ENCODE measurements around the gene APMAP.

Gene APMAP

GRCh38 chr20:25021336-25021735 is 28.8 kb upstream of the APMAP start:
- peaks cover 8% of the 10 kb centered on the region; the same call in 1 of the 2 replicates for H3K4me1 ChIP-seq (ENCODE audit: insufficient read depth, low read length)
- H3K9ac ChIP-seq (ENCODE audit: low read depth, low read length), result no peak overlapping the region
- no peaks in the 10 kb centered on the region for H3K9me3 ChIP-seq (ENCODE audit: insufficient read depth, low read depth, low read length)
- no peaks in the 10 kb centered on the region for H3K27me3 ChIP-seq (ENCODE audit: insufficient read depth, low read length)
- H3K4me3 ChIP-seq (ENCODE audit: low read length), result no peak overlapping the region
- no peak overlapping the region for H3K27ac ChIP-seq (ENCODE audit: low read length)
- H3K36me3 ChIP-seq (ENCODE audit: insufficient read depth, low read depth, low read length), result no peaks in the 10 kb centered on the region

GRCh38 chr20:25020901-25021301 is 28.4 kb upstream of the APMAP start:
- no peaks in the 10 kb centered on the region for H3K27me3 ChIP-seq (ENCODE audit: insufficient read depth, low read length)
- no peaks in the 10 kb centered on the region for H3K9me3 ChIP-seq (ENCODE audit: insufficient read depth, low read depth, low read length)
- no peak overlapping the region for H3K9ac ChIP-seq (ENCODE audit: low read depth, low read length)
- H3K4me1 ChIP-seq (ENCODE audit: insufficient read depth, low read length), result peaks cover 8% of the 10 kb centered on the region; the same call in 1 of the 2 replicates
- no peak overlapping the region for H3K27ac ChIP-seq (ENCODE audit: low read length)
- no peak overlapping the region for H3K4me3 ChIP-seq (ENCODE audit: low read length)
- no peaks in the 10 kb centered on the region for H3K36me3 ChIP-seq (ENCODE audit: insufficient read depth, low read depth, low read length)

- no peak overlapping the region for H3K27ac ChIP-seq (ENCODE audit: low read length)
- no peaks in the 10 kb centered on the region for H3K27me3 ChIP-seq (ENCODE audit: insufficient read depth, low read length)
- H3K4me3 ChIP-seq (ENCODE audit: low read length), result no peak overlapping the region
- H3K4me1 ChIP-seq (ENCODE audit: insufficient read depth, low read length), result peaks cover 8% of the 10 kb centered on the region; the same call in 1 of the 2 replicates
- no peaks in the 10 kb centered on the region for H3K36me3 ChIP-seq (ENCODE audit: insufficient read depth, low read depth, low read length)
- no peaks in the 10 kb centered on the region for H3K9me3 ChIP-seq (ENCODE audit: insufficient read depth, low read depth, low read length)
- no peak overlapping the region for H3K9ac ChIP-seq (ENCODE audit: low read depth, low read length)
These were observed 27.8 kb upstream of the APMAP start for GRCh38 chr20:25020345-25020744.

- Histone ChIP-seq H3K9ac (ENCODE audit: low read depth, low read length) (no peak overlapping the region), H3K9me3 (ENCODE audit: insufficient read depth, low read depth, low read length) (no peaks in the 10 kb centered on the region), H3K27ac (ENCODE audit: low read length) (no peak overlapping the region), H3K36me3 (ENCODE audit: insufficient read depth, low read depth, low read length) (no peaks in the 10 kb centered on the region), H3K4me1 (ENCODE audit: insufficient read depth, low read length) (peaks cover 8% of the 10 kb centered on the region; the same call in 1 of the 2 replicates), H3K4me3 (ENCODE audit: low read length) (no peak overlapping the region), H3K27me3 (ENCODE audit: insufficient read depth, low read length) (no peaks in the 10 kb centered on the region)
These were observed 27.0 kb upstream of the APMAP start for GRCh38 chr20:25019381-25020155.

GRCh38 chr20:25018841-25019240 is 26.3 kb upstream of the APMAP start:
- peaks cover 8% of the 10 kb centered on the region; the same call in 1 of the 2 replicates for H3K4me1 ChIP-seq (ENCODE audit: insufficient read depth, low read length)
- no peak overlapping the region for H3K4me3 ChIP-seq (ENCODE audit: low read length)
- no peak overlapping the region for H3K27ac ChIP-seq (ENCODE audit: low read length)
- no peaks in the 10 kb centered on the region for H3K36me3 ChIP-seq (ENCODE audit: insufficient read depth, low read depth, low read length)
- no peaks in the 10 kb centered on the region for H3K27me3 ChIP-seq (ENCODE audit: insufficient read depth, low read length)
- no peak overlapping the region for H3K9ac ChIP-seq (ENCODE audit: low read depth, low read length)
- H3K9me3 ChIP-seq (ENCODE audit: insufficient read depth, low read depth, low read length), result no peaks in the 10 kb centered on the region

- no peaks in the 10 kb centered on the region for H3K27me3 ChIP-seq (ENCODE audit: insufficient read depth, low read length)
- no peak overlapping the region for H3K9ac ChIP-seq (ENCODE audit: low read depth, low read length)
- H3K4me3 ChIP-seq (ENCODE audit: low read length), result no peak overlapping the region
- no peaks in the 10 kb centered on the region for H3K36me3 ChIP-seq (ENCODE audit: insufficient read depth, low read depth, low read length)
- no peak overlapping the region for H3K27ac ChIP-seq (ENCODE audit: low read length)
- H3K4me1 ChIP-seq (ENCODE audit: insufficient read depth, low read length), result peaks cover 8% of the 10 kb centered on the region; the same call in 1 of the 2 replicates
- no peaks in the 10 kb centered on the region for H3K9me3 ChIP-seq (ENCODE audit: insufficient read depth, low read depth, low read length)
These were observed 25.9 kb upstream of the APMAP start for GRCh38 chr20:25018425-25018824.

- H3K9ac ChIP-seq (ENCODE audit: low read depth, low read length), result no peak overlapping the region
- H3K4me3 ChIP-seq (ENCODE audit: low read length), result no peak overlapping the region
- H3K4me1 ChIP-seq (ENCODE audit: insufficient read depth, low read length), result peaks cover 8% of the 10 kb centered on the region; the same call in 1 of the 2 replicates
- no peaks in the 10 kb centered on the region for H3K9me3 ChIP-seq (ENCODE audit: insufficient read depth, low read depth, low read length)
- H3K27me3 ChIP-seq (ENCODE audit: insufficient read depth, low read length), result no peaks in the 10 kb centered on the region
- H3K36me3 ChIP-seq (ENCODE audit: insufficient read depth, low read depth, low read length), result no peaks in the 10 kb centered on the region
- H3K27ac ChIP-seq (ENCODE audit: low read length), result no peak overlapping the region
These were observed 24.8 kb upstream of the APMAP start for GRCh38 chr20:25017257-25017803.

GRCh38 chr20:25016471-25016870 is 23.9 kb upstream of the APMAP start:
- H3K9ac ChIP-seq (ENCODE audit: low read depth, low read length), result no peak overlapping the region

GRCh38 chr20:25015986-25016385 is 23.4 kb upstream of the APMAP start:
- no peak overlapping the region for H3K9ac ChIP-seq (ENCODE audit: low read depth, low read length)
- peaks cover 8% of the 10 kb centered on the region; the same call in 1 of the 2 replicates for H3K4me1 ChIP-seq (ENCODE audit: insufficient read depth, low read length)
- H3K27ac ChIP-seq (ENCODE audit: low read length), result no peak overlapping the region
- H3K36me3 ChIP-seq (ENCODE audit: insufficient read depth, low read depth, low read length), result no peaks in the 10 kb centered on the region
- H3K4me3 ChIP-seq (ENCODE audit: low read length), result no peak overlapping the region
- no peaks in the 10 kb centered on the region for H3K9me3 ChIP-seq (ENCODE audit: insufficient read depth, low read depth, low read length)
- H3K27me3 ChIP-seq (ENCODE audit: insufficient read depth, low read length), result no peaks in the 10 kb centered on the region

More at GRCh38 chr20:25016471-25016870, 23.9 kb upstream of the APMAP start:
- H3K4me1 ChIP-seq (ENCODE audit: insufficient read depth, low read length), result peaks cover 8% of the 10 kb centered on the region; the same call in 1 of the 2 replicates
- no peak overlapping the region for H3K27ac ChIP-seq (ENCODE audit: low read length)
- no peaks in the 10 kb centered on the region for H3K36me3 ChIP-seq (ENCODE audit: insufficient read depth, low read depth, low read length)
- H3K9me3 ChIP-seq (ENCODE audit: insufficient read depth, low read depth, low read length), result no peaks in the 10 kb centered on the region
- no peak overlapping the region for H3K4me3 ChIP-seq (ENCODE audit: low read length)
- H3K27me3 ChIP-seq (ENCODE audit: insufficient read depth, low read length), result no peaks in the 10 kb centered on the region

GRCh38 chr20:25014816-25015215 is 22.3 kb upstream of the APMAP start:
- H3K36me3 ChIP-seq (ENCODE audit: insufficient read depth, low read depth, low read length), result no peaks in the 10 kb centered on the region
- H3K27ac ChIP-seq (ENCODE audit: low read length), result no peak overlapping the region
- H3K9me3 ChIP-seq (ENCODE audit: insufficient read depth, low read depth, low read length), result no peaks in the 10 kb centered on the region
- H3K27me3 ChIP-seq (ENCODE audit: insufficient read depth, low read length), result no peaks in the 10 kb centered on the region
- peaks cover 8% of the 10 kb centered on the region; the same call in 1 of the 2 replicates for H3K4me1 ChIP-seq (ENCODE audit: insufficient read depth, low read length)
- H3K4me3 ChIP-seq (ENCODE audit: low read length), result no peak overlapping the region
- no peak overlapping the region for H3K9ac ChIP-seq (ENCODE audit: low read depth, low read length)

GRCh38 chr20:25013478-25014380 is 21.2 kb upstream of the APMAP start:
- Histone ChIP-seq H3K27me3 (ENCODE audit: insufficient read depth, low read length) (no peaks in the 10 kb centered on the region), H3K9me3 (ENCODE audit: insufficient read depth, low read depth, low read length) (no peaks in the 10 kb centered on the region), H3K4me1 (ENCODE audit: insufficient read depth, low read length) (peaks cover 8% of the 10 kb centered on the region; the same call in 1 of the 2 replicates), H3K9ac (ENCODE audit: low read depth, low read length) (no peak overlapping the region), H3K36me3 (ENCODE audit: insufficient read depth, low read depth, low read length) (no peaks in the 10 kb centered on the region), H3K27ac (ENCODE audit: low read length) (no peak overlapping the region), H3K4me3 (ENCODE audit: low read length) (no peak overlapping the region)

Data from iPS-20b (cell line).